ENCODE measurements around the gene CDK5RAP2. TPM values are rescaled to one million over a fixed set of nuclear protein-coding genes. Genes with fewer than 3 reads are reported as not detected.
"Not testable (repeated sequence)": the region's sequence is repeated elsewhere in the genome, so short reads cannot be mapped to it uniquely, and the experiment has no call there.

The CDK5RAP2 gene
- total RNA-seq, 1 donor from 2014 or later, result 66.6 TPM

DNA sequence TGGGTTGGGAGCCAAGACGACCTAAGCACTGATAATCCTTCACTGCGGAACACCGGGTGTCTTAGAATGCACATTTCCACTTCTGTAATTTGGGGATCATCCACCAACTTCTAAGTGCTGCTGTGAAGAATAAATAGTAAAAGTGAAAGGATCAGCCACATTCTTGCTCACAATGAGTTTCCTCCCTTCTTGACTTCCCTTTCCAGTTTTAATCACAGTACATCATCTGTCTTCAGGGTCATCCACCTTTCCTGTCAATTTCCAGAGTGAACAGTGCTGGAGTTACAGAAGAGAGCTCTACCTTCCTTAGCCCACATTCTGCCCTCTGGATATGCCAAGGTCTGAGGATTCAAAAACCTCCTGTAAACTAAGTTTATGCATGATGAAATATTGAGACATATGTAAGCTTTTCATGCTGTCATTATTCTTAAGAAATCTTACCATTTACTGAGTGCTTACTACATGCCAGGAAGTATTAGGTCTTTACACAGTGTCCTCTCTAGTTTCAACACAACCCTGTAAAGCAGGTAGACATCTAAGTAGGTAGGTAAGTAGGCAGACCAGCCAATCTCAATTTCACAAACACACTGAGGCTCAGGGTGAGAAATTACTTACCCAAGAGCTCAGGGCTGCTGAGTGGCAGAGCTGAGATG lies 105.2 kb downstream of the CDK5RAP2 start:
- no peak for DNase-seq (ENCODE audit: low read depth)

DNA sequence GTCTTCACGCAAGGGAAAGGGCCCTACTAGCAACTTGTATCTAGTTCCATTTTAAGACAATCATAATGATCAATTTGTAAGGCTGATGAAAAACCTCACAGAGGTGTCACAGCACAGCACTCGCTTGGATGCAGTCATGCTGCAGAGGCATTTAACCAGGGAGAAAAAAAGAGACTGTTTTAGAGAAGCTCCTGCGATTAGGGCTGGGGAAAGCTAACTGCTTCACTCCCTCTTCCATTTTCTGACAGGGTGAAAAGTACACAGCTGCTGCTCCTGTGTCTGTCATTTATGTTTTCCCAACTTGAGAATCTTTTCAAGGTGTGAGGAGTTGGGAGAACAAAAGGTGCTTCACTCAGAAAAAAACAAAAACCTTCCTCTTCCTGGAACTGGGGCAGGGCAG lies 106.4 kb downstream of the CDK5RAP2 start:
- DNase-seq (ENCODE audit: low read depth), result no peak

DNA sequence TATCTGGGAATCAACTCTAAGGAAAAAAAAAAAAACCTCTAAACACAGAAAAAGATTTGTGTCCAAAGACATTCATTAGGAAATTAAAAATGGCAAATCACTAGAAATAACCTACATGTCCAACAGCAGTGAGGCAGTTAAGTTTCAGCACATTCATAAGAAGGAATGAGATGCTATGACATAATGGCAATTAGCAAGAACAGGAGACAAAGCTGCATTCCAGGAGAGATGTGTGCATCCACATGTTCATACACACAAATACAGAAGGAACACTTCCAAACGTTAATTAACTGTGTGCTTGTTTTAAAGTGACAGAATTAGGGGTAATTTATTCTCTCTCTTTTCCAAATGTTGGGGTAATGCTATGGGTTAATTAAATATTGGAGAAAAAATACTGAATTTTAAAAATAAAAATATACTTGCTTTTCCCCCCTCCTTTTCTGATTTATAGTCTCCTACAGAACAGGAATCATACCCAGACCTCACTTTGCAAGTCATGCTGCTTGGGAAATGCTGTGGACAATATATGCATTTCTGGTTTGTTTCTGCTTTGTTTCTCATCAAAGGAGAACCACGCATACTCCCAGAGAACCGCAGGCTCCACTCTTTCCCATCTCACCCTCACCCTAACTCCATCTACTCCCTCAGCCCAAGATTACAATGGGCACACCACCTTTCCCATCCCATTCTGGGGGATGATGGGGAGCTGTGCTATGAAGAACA lies 114.1 kb downstream of the CDK5RAP2 start:
- no peak for DNase-seq (ENCODE audit: low read depth)

DNA sequence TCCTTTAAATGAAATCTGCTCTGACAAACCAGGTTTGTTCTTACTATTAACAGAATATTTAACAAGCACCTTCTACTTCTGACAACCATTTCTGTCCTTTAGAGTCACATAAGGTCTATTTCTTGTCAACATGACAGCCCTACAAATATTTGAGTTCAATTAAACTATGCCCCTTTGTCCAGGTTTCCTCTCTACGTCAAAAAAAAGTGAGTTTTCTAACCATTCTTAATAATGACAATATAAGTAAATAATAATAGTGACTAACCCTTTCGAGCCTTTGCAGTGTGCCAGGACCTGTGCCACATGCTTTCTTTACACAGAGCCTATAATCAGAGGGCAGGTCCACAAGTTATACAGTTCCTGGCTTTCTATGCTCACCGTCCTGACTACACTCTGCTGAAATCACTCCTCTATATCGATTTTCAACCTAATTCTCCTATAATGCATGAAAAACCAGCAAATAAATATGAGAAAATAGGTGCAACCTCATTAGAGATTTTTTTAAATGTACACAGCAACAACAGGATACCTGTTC lies 115.0 kb downstream of the CDK5RAP2 start:
- DNase-seq (ENCODE audit: low read depth), result no peak

DNA sequence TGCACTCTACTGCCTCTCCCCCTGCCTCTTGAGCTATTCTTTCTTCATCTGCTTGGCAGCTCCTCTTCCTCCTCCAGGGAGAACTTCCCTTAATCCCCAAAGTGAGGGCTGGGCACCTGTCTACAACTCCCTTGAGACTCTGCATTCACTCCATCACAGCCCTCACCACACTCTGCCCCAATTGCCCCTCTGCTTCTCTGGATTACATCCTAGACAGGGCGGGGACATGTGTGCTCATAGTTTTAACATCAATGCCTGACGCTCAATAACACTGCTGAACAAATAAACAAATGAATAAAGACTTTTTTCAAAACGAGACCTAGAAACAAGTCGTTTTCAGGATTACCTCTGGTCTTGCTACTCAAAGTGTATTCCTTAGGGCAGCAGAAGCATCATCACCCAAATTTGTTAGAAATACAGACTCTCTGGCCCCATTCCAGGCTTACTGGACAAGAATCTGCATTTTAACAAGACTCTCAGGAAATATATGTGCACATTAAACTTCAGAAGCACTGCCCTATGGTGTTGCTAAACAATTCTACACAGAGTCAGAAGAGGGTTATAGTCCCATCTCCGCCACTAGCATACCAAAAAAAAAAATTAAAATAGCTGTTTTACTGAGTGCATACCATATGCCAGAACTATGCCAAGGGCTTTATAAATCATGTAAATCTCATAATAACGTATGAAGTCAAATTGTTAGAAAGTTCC lies 115.6 kb downstream of the CDK5RAP2 start:
- no peak for DNase-seq (ENCODE audit: low read depth)

DNA sequence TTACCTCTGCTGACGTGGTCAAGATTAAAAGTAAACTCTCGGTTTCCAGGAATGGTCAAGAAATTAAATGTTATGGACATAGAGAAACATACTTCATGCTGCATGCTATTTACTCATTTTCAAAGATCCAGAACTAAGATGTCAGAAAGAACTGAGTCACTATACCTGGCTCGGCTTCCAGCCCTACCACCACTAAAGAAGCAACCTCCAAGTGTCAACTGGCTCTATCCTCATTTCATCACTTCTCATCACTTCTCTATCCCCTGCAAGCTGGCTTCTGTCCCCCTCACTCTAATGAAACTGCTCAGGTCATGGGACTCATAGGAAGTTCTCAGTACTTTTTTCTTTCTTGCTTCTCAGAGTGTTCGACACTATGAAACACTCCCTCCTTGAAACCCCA lies 116.2 kb downstream of the CDK5RAP2 start:
- DNase-seq (ENCODE audit: low read depth), result no peak

DNA sequence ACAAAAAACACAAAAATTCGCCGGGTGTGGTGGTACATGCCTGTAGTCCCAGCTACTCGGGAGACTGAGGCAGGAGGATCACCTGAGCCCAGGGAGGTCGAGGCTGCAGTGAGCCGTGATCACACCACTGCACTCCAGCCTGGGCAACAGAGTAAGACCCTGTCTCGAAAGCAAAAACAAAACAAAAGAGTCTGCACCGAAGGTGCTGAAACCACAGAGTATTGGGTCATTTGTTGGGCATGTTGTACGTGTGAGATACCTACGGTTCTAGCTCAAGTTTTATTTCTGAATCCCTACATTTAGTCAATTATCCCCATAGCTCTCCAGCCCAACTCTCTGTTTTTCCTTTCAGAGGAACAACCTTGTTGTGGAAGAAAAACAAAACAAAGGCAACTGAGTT lies 118.3 kb downstream of the CDK5RAP2 start:
- not testable (repeated sequence) for DNase-seq (ENCODE audit: low read depth)

DNA sequence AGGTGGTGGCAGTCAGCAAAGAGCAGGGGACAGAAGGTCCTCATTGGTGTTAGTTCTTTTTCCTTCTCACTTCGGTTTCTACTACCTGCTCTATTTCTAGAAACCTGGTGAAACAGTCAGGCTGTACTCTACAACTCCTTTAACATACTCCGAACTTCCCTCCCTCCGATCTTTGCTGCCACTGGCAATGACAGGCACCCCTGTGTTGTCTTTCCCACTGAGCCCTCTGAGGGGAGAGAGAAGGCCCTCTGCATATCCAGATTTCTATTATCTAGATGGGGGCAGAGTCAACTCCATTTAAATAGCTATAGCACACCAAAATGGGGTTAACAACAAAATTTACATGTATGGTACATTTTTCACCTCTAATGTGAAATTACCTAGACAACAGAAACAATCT lies 123.7 kb downstream of the CDK5RAP2 start:
- DNase-seq (ENCODE audit: low read depth), result no peak

DNA sequence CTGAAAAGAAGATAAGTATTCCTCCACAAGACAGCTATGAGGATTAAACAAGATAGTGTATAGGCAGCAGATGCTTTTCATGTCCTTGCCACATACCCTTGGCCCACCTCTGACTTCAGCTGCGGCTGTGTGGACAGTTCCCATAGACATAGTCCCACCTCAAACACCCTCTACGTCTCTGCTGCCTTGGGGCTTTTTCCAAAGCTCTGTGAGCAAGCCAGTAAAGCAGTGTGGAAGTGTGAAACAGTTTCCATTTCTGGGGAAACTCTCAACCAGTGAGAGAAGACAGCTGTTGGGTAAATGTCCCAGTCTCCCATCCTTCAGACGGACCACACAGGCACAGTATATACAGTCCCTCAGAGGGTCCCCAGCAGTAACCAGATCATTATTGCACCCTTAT lies 125.5 kb downstream of the CDK5RAP2 start:
- DNase-seq (ENCODE audit: low read depth), result no peak

DNA sequence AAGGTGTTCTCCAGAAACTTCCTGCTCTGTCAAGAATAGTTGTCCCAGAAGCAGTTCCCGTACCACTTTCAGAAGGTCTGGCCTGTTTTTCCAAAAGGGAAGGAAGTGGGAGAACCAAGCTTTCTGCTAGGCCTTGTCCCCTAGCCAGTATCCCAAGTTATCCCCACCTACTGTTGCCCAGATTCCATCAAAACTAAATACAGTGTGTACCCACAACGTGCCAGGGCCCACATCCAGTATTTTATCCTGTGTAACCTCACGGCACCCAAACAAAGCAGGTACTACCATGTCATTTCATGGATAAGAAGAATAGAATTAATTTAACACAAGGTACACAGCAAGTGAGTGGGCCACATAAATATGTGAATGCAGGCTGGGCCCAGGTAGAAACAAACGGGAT lies 126.2 kb downstream of the CDK5RAP2 start:
- DNase-seq (ENCODE audit: low read depth), result no peak

DNA sequence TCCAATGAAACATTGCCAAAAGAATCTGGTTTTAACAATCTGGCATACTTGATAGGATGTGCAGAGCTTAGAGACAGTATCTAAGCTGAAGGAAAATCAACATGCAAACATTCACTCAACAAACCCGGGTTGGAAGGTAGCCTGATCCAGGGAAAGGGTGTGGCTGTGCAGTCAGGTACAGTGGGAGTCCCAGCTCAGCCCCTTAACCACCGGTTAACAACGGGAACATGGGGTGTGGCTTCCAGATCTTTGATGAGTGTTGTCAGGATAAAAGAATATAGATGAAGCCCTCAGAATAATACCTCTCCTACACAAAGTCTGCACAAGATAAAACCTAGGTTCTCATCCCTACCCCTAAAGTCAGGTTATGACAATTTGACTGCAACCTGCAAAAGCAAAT lies 127.3 kb downstream of the CDK5RAP2 start:
- no peak for DNase-seq (ENCODE audit: low read depth)

DNA sequence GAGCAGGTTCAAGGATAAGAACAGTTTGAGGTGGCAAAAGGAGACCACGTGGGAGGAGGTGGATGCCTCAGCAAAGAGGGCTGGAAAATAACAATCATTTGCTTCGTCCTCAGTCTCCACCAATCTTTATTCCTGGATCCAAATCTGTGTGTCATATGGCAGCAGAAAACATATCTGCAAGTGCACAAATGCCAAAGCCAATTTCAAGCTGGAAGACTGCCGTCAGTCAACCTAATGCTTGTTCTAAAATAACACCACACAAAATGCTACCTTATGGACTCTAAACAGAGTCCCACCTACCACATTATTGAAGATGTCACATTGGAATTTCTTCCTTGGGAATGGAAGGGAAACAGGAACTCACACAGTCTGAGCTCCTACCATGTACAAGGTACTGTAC lies 129.1 kb downstream of the CDK5RAP2 start:
- no peak for DNase-seq (ENCODE audit: low read depth)

DNA sequence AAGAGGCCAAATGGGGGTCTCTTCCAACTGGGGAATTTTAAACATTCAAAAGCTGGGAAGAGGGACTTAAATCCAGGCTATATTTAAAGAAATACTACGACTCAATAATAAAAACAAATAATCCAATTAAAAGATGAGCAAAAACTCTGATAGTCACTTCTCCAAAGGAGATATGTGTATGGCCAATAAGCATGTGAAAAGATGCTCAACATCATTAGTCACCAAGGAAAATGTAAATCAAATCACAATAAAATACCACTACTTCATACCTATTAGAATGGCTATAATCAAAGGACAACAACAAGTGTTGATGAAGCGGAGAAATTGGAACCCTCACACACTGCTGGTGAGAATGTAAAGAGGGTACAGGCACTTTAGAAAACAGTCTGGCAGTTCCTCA lies 130.4 kb downstream of the CDK5RAP2 start:
- no peak for DNase-seq (ENCODE audit: low read depth)

DNA sequence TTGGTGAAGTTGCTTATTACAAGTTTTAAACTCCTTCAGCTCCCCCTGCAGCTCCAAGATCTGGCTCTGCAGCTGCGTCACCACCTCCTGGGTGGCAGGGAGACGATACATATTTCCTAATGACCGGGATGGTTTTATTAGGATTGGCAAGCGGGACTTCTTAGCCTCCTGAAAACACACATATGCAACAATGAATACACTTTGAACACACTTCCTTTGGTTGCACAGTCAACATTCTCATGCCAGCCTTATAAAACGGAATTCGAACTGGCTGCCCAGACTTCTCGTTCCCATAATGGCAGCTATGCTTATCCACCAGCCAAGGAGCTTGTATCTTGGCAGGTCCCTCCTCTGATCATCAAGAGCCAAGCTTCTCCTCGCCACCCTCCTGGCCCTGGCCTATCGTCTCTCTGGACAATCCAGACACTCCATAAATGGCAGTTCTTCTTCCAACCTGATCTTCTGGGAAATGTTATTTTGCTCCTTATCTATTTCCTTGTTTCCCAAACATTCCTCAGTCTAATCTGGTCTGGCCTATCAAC lies 131.9 kb downstream of the CDK5RAP2 start:
- no peak for DNase-seq (ENCODE audit: low read depth)

DNA sequence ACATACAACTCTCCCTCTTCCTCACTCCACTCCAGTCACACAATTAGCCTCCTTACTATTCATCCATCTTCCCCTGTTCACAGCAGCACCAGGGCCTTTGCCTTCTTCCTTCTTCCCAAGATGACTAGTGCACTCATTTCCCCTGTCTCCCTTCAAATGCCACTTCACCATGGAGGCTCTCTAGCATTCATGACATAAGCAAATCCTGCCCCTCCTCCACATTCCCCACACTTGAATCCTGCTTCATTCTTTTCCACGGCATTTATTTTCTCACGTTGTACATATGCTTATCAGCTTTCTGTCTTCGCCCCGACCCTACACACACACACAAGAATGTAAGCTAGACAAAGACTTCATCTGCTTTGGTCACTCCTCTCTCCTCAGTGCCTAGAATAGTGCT lies 133.3 kb downstream of the CDK5RAP2 start:
- no peak for DNase-seq (ENCODE audit: low read depth)

DNA sequence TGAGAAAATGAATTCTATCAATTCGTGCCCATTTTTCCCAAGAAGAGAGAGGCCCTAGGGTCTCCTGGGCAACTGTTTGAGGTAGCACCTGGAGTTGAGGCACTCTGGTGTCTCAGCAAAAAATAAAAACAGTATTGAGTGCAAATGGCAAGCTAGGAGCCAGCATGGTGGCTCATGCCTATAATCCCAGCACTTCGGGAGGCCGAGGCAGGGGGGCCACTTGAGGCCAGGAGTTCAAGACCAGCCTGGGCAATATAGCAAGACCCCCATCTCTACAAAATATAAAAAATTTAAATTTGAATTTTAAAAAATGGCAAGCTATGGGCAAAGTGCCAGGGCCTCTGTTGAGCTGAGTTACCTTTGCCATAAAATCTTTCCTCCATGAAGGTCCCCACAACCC lies 136.0 kb downstream of the CDK5RAP2 start:
- no peak for DNase-seq (ENCODE audit: low read depth)

DNA sequence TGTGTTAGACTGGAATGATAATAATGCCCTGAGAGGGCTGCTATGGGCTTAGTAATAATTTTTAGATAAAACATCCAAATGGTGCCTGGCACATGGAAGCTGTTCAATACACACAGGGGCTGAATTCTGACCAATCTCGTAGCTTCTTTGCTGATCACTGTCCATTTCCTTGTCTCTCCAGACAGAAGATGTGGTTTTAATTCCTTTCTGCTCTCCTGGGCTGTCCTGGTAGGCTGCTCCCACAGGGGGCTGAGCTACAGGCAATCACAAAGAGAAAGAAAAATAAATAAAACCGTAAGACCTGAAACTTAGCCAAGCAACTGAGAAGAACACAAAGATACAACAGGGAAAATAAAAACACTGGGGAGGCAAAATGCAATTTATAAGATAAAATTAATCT lies 136.5 kb downstream of the CDK5RAP2 start:
- peak; percentile 11 for DNase-seq (ENCODE audit: low read depth)

DNA sequence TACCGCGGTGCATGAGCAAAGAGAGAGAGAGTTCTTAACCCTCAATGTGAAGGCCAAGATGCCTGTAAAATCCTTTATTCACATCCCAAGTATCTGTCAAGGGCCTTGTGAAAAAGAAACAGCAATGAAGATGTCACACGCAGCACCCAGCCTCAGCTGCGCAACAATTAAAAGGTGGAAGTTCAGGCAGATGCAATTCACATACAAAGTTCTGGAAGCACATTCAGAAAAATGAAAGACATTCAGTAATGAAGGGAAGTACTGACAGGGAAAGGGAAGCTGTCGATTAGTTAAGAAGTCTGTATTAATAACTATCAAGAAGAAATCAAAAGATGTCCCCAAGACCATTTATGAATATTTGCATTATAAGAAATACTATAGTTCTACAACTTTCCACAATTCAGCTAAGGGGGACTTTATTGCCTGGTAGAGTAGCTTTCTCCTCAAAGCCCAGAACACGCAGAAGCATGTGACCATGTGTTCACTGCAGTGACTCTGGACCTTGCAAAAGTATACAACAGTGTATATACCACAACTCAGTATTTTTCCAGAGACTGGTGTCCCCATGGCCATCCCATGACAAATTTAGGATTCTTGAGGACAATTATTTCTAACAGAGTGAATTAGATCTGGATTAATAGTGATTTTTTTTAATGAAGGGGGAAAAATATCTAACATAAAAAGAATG lies 137.5 kb downstream of the CDK5RAP2 start:
- no peak for DNase-seq (ENCODE audit: low read depth)

DNA sequence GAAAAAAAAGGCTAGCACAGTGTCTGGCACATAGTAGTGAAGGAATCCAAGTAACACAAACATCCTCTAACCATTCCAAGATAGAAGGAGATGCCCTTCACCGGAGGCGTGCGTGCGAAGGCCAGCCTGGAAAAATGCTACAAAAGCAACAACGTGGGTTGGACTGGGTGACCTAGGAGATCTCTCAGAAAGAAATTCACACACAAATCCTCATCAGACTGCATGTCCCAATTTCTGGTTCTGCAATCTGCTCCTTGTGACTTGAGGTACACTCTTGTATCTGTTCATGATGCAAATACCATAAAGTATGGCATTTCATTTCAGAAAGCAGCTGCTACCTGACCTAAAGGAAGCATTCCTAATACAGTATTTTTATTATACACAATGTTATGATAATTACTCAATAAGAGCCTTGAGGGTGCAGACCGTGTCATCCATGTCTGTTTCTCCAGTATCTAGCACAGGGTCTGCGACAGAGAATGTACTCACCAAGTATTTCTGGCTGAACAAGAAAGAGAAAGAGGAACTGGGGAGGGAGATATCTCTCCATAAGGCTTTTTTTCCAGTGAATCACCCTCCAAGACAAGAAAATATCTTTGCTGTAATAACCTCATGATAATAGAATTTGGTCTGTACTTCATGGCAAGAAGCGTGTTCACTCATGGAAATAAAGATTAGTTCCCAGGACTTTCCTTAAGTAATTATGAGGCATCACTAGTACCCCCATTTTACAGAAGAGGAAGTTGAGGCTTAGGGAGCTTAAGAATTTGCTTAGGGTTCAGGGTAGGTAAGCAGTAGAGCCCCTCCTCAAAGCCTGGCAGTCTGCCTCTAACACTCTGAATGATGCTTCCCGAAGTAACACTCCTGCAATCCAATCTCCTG lies 138.3 kb downstream of the CDK5RAP2 start:
- peak; percentile 14 for DNase-seq (ENCODE audit: low read depth)

DNA sequence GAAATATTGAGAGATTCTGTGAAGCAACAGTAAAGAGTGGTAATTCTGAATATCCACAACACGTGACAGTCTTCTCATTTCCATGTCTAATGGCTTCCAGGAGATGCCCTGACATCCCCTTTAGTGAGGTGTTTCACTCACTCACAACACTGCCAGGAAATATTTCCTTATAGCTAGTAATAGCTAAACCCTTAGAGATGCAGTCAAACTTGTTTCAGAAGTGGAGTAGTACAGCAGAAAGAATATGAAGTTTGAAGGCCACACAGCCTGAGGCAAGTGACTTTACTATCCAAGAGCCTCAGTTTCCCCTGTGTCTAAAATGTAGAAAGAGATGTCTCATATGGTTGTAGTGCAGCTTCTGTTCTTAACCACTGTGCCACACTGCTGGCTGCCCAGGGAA lies 139.2 kb downstream of the CDK5RAP2 start:
- no peak for DNase-seq (ENCODE audit: low read depth)
